A673 (cell line): ENCODE data around the gene TAF10. TPM values are rescaled to one million over a fixed set of nuclear protein-coding genes. Genes with fewer than 3 reads are reported as not detected.

ENCODE experiments used
- Bru-seq: library from RNA; stranded (reverse); fragments of 400-500 nt; gene quantifications from one replicate; lab custom pipeline; 2021; lab: Mats Ljungman, UMichigan
- BruChase-seq, 2 experiments: library from RNA; stranded (reverse); fragments of 400-500 nt; gene quantifications; one replicate each; lab custom pipeline; 2021; lab: Mats Ljungman, UMichigan
- BruUV-seq: library from RNA; stranded (reverse); fragments of 400-500 nt; replicated peaks from 2 replicates; lab custom pipeline; 2021; lab: Mats Ljungman, UMichigan
- CTCF ChIA-PET: fragments of 300-600 bp; sonication (Branson Sonifier 250); formaldehyde crosslinking; loops from one replicate; lab custom pipeline; 2022; ENCODE audit warnings: antibody characterized with exemption; lab: Charles Lee
- POLR2A ChIA-PET: fragments of 300-600 bp; sonication (Branson Sonifier 250); formaldehyde crosslinking; loops from one replicate; lab custom pipeline; 2022; ENCODE audit warnings: antibody characterized with exemption; ENCODE audit not compliant: low non-redundant PET; lab: Charles Lee
- DNase-seq: peaks from one replicate; pipeline ENCODE4 v3.0.0-alpha.2; 2015; ENCODE audit warnings: low spot score
- H3K27ac ChIP-seq: fragments of 200-600 bp; sonication (generic); 2 replicates; pipeline ENCODE4 v1.5.1; 2016; ENCODE audit warnings: mixed run types, low read depth, mild to moderate bottlenecking, mixed read lengths, antibody characterized with exemption, low read length; ENCODE audit not compliant: poor library complexity, severe bottlenecking
- H3K27me3 ChIP-seq: fragments of 200-600 bp; sonication (generic); replicated peaks from 2 replicates; pipeline ENCODE4 v1.6.1; 2017; ENCODE audit warnings: mixed run types, low read depth, mild to moderate bottlenecking, mixed read lengths, antibody characterized with exemption, low read length; ENCODE audit not compliant: insufficient read depth, poor library complexity
- H3K36me3 ChIP-seq: fragments of 200-600 bp; sonication (generic); 2 replicates; pipeline ENCODE4 v1.6.1; 2016; ENCODE audit warnings: mixed run types, mild to moderate bottlenecking, mixed read lengths, antibody characterized with exemption, low read length; ENCODE audit not compliant: insufficient read depth, poor library complexity, severe bottlenecking
- H3K4me1 ChIP-seq: fragments of 200-600 bp; sonication (generic); 2 replicates; pipeline ENCODE4 v1.6.1; 2017; ENCODE audit warnings: mixed run types, mild to moderate bottlenecking, mixed read lengths, antibody characterized with exemption, low read length; ENCODE audit not compliant: insufficient read depth, poor library complexity, severe bottlenecking
- H3K4me3 ChIP-seq: fragments of 200-600 bp; sonication (generic); 2 replicates; pipeline ENCODE4 v1.5.1; 2016; ENCODE audit warnings: low read depth, mixed run types, mild to moderate bottlenecking, mixed read lengths, low read length; ENCODE audit not compliant: poor library complexity, severe bottlenecking
- H3K9me3 ChIP-seq: fragments of 200-600 bp; sonication (generic); 2 replicates; pipeline ENCODE4 v1.6.1; 2016; ENCODE audit warnings: mixed run types, low read depth, mild to moderate bottlenecking, mixed read lengths, antibody characterized with exemption, low read length; ENCODE audit not compliant: poor library complexity, severe bottlenecking
- CTCF ChIP-seq: fragments of 300-800, 200-600 bp; sonication (generic); conservative IDR thresholded peaks from 2 replicates; pipeline ENCODE4 v1.5.1; 2017; ENCODE audit warnings: low read depth, mild to moderate bottlenecking, antibody characterized with exemption, low read length, moderate library complexity, mixed read lengths
- EZH2 ChIP-seq: fragments of 200-600 bp; sonication (generic); IDR thresholded peaks from 2 replicates; pipeline ENCODE4 v1.6.1; 2017; ENCODE audit warnings: borderline replicate concordance, low read depth, mild to moderate bottlenecking, mixed read lengths, antibody characterized with exemption, low read length; ENCODE audit not compliant: poor library complexity, severe bottlenecking
- intact Hi-C: fragments of 100-400 bp; cut with micrococcal nuclease; formaldehyde crosslinking; loops from one replicate; pipeline ENCODE4 v1.10.0; 2022; ENCODE audit not compliant: unreplicated experiment
- long read RNA-seq: library from polyadenylated mRNA; stranded (forward); transcript quantifications from one replicate; pipeline ENCODE4 v2.0.0, GENCODE V29; 2022
- total RNA-seq: library from RNA; stranded (reverse); gene quantifications from 2 replicates; pipeline ENCODE4 v1.2.3, GENCODE V29; 2021

TAF10 gene
- 108 and 112 TPM in 2 replicates for total RNA-seq
- percentile 51 among the genes with signal in this experiment for Bru-seq, nascent RNA
- percentile 51 among the genes with signal in this experiment for BruChase-seq, experiment 1, labeled RNA remaining after a 2-hour chase
- percentile 50 among the genes with signal in this experiment for BruChase-seq, experiment 2, labeled RNA remaining after a 6-hour chase
- long read RNA-seq, transcript TAF10-201 (5 exons, 1,215 nt), result major isoform, 74 of 88 reads
- long read RNA-seq, partial matches to known transcripts, result 8 of 88 reads
- long read RNA-seq, other reads (novel, unspliced or antisense), result 6 of 88 reads

- CTCF ChIA-PET, result no interaction called here
- TSS peak; percentile 89 for BruUV-seq
Observed at GRCh38 chr11:6612213-6613041, at the start of gene TAF10. Gene TAF10, minus strand, starts transcription at chr11:6612216. Its CDS starts 27 bp downstream, at chr11:6612189.

GRCh38 chr11:6660712-6661111 is 48.7 kb upstream of the TAF10 start:
- POLR2A ChIA-PET, result no interaction called here

More at GRCh38 chr11:6612213-6613041, at the start of gene TAF10:
- Histone ChIP-seq H3K4me3 (peak within 1 kb of the TSS; percentile 75), H3K9me3 (no peaks in the 10 kb centered on the region), H3K27me3 (no peaks in the 10 kb centered on the region), H3K36me3 (peaks cover 36% of the 10 kb centered on the region), H3K4me1 (peaks cover 7% of the 10 kb centered on the region), H3K27ac (peak within 1 kb of the TSS; percentile 97)
- peak; percentile 96 for DNase-seq
- TF ChIP-seq CTCF (peak; percentile 40; the same call in 1 of the 2 replicates), EZH2 (no peak)
- intact Hi-C loops, result loop anchor here (10.0 kb wide), 1 partner anchor 228 kb away; no protein-coding TSS in a partner anchor
- POLR2A ChIA-PET, result interaction anchor here (0.6 kb wide), 1 partner anchor 131 kb away, joined by 3 read pairs; the partner anchor contains the start of genes ARFIP2 and TIMM10B

More at GRCh38 chr11:6660712-6661111, 48.7 kb upstream of the TAF10 start:
- no peaks in the 10 kb centered on the region for H3K9me3 ChIP-seq
- H3K36me3 ChIP-seq, result no peaks in the 10 kb centered on the region
- DNase-seq, result no peak
- H3K4me3 ChIP-seq, result no peak overlapping the region
- H3K27ac ChIP-seq, result no peak overlapping the region
- BruUV-seq, result no TSS peak
- no peaks in the 10 kb centered on the region for H3K4me1 ChIP-seq
- TF ChIP-seq EZH2, result no peak
- no peak for TF ChIP-seq CTCF
- CTCF ChIA-PET, result no interaction called here
- H3K27me3 ChIP-seq, result no peaks in the 10 kb centered on the region
- intact Hi-C loops, result no loop called here
